K562 (cell line): ENCODE results near the gene NTF4. TPM values are rescaled to one million over a fixed set of nuclear protein-coding genes. Genes with fewer than 3 reads are reported as not detected.
A peak's percentile ranks its signal among the peaks of the same experiment; 100 is the strongest.

Experiments used
- ARID4B ChIP-seq: sonication (generic); formaldehyde crosslinking; IDR thresholded peaks from 2 replicates; pipeline ENCODE4 v1.8.0; 2022; ENCODE audit warnings: mild to moderate bottlenecking, missing genetic modification reagents
- ATF3 ChIP-seq, 2 experiments: fragments of 450-650 bp in 1 of 2; sonication (generic) in 1 of 2; formaldehyde crosslinking in 1 of 2; IDR thresholded peaks in 1 of 2; conservative IDR thresholded peaks in 1 of 2; 2 replicates each; pipeline versions ENCODE4 v1.6.1 to v1.8.1; 2016 to 2023; ENCODE audit warnings: mild to moderate bottlenecking in 2 of 2, moderate library complexity in 2 of 2, inconsistent platforms in 1 of 2, missing genetic modification reagents in 1 of 2
- BRD4 ChIP-seq: fragments of 200-600 bp; sonication (generic); IDR thresholded peaks from 2 replicates; pipeline ENCODE4 v1.6.1; 2017; ENCODE audit warnings: inconsistent platforms
- CTCF ChIP-seq, 3 experiments: IDR thresholded peaks in 2 of 3; conservative IDR thresholded peaks in 1 of 3; 2 replicates each; pipeline ENCODE4 v1.5.1; 2011 to 2012; ENCODE audit warnings: low read length in 3 of 3, mild to moderate bottlenecking in 3 of 3, control low read depth in 2 of 3, improper control_type of control experiment in 1 of 3, inconsistent platforms in 1 of 3, low read depth in 1 of 3, mixed read lengths in 1 of 3, moderate library complexity in 1 of 3; ENCODE audit not compliant: insufficient read depth in 2 of 3
- MYNN ChIP-seq, 2 experiments: sonication (generic); formaldehyde crosslinking in 1 of 2; IDR thresholded peaks; 2 replicates each; pipeline versions ENCODE4 v1.5.0 to v1.6.1; 2016 to 2020; ENCODE audit warnings: antibody characterized with exemption in 1 of 2, missing genetic modification reagents in 1 of 2
- SMC3 ChIP-seq: conservative IDR thresholded peaks from 2 replicates; pipeline ENCODE4 v1.6.1; 2011; ENCODE audit warnings: low read depth, low read length, improper control_type of control experiment; ENCODE audit not compliant: insufficient read depth
- STAG1 ChIP-seq: sonication (generic); formaldehyde crosslinking; IDR thresholded peaks from 2 replicates; pipeline ENCODE4 v1.5.0; 2020; ENCODE audit warnings: missing genetic modification reagents, borderline replicate concordance
- ZNF764 ChIP-seq: fragments of 250-450 bp; sonication (Bioruptor Pico); IDR thresholded peaks from 2 replicates; pipeline ENCODE4 v1.4.0; 2020; ENCODE audit warnings: low read depth, mild to moderate bottlenecking, moderate library complexity
- polyA plus RNA-seq, 8 experiments: library from polyadenylated mRNA; depleted of rRNA in 4 of 8; stranded (reverse) in 5 of 8; unstranded in 3 of 8; fragments of >200 nt; fragmentation: Nextera tagmentation in 2 of 8; fragmentation: Illumina TruSeq in 1 of 8; extraction: Ambion mirVana in 2 of 8; extraction: Trizol in 1 of 8; gene quantifications; 2 replicates each; pipeline versions ENCODE4 v1.2.1 to v1.2.3, GENCODE V29; 2011 to 2014; ENCODE audit warnings: inconsistent platforms in 1 of 8, missing spikeins in 1 of 8
- total RNA-seq, 7 experiments: library from RNA; depleted of rRNA in 6 of 7; stranded (reverse); fragments of >200 nt in 6 of 7; fragmentation: Illumina TruSeq in 2 of 7; extraction: Trizol in 2 of 7; gene quantifications; 2 replicates each; pipeline versions ENCODE4 v1.2.1 to v1.2.3, GENCODE V29; 2011 to 2021; ENCODE audit warnings: low replicate concordance in 1 of 7

The NTF4 gene
- total and polyA plus RNA-seq, 9 of the 15 experiments (the other 6 are each of a cell fraction or from before 2014, with no cell fraction given), result not detected

GRCh38 chr19:49097453-49098288, 33.1 kb upstream of the NTF4 start (continued):
- TF ChIP-seq MYNN (IDR thresholded peaks at IDR 0.05), result peak; percentile 24; the same call in 1 of the 2 replicates
- TF ChIP-seq MYNN (CRISPR knock-in tag; IDR thresholded peaks at IDR 0.05), result no peak
- peak; percentile 92 to 98 (median 93) for TF ChIP-seq CTCF (IDR thresholded peaks at IDR 0.05 in 2 of 3, conservative IDR thresholded peaks at IDR 0.05 in 1 of 3; ENCODE audit: insufficient read depth in 2 of 3, low read depth in 1 of 3, low read length in 3 of 3)
- TF ChIP-seq ZNF764 (CRISPR knock-in tag), result 0 out of 2 replicates have a peak, but pooled peaks have one; percentile 60
- TF ChIP-seq SMC3, result peak; percentile 83
- no peak for TF ChIP-seq BRD4
- no peak for TF ChIP-seq ATF3 (IDR thresholded peaks at IDR 0.05)
- TF ChIP-seq ATF3 (CRISPR knock-in tag; conservative IDR thresholded peaks at IDR 0.05), result peak; percentile 55; the same call in 1 of the 2 replicates
- TF ChIP-seq ARID4B (CRISPR knock-in tag), result no peak
- peak; percentile 69; the same call in 1 of the 2 replicates for TF ChIP-seq STAG1 (CRISPR knock-in tag)
